GM19238 (cell line): ENCODE measurements around the gene MUS81.
A peak's percentile ranks its signal among the peaks of the same experiment; 100 is the strongest.

Experiments
- DNase-seq: peaks from one replicate; pipeline ENCODE4 v3.0.0; 2011; ENCODE audit warnings: low spot score; ENCODE audit not compliant: insufficient read length

MUS81 gene

DNA sequence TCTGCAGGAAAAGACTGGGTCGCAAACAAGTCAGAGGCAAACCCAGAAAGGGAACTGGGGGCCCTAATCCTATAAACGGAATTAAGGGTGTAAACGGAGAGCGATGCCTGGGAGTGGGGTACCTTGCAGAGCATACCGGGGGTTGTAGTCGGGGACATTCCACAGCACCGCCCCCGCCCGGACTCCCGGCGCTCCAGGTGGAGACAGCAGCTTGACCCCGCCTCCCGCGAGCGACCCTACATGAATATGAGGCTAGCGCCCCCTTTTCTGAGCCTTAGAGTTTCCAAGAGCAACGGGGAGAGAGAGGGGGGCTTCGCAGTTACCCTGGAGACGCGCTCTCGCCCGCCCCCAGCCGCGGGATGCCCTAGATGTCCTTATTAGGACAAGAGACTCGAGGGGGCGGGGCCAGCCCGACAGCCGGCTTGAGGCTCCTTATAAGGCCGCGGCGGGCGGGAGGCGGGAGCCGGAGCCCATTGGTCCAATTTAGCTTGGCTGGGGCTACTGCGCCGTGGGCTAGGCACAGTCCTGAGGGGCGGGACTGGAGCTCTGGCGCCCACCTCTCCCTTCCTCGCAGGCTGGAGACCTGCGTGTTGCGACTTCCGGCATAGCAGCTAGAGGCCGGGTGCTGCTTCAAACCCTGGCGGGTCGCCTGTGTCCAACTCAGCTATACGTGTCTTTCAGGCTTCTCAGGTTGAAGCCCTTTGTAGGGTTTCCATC lies 980 bp upstream of the MUS81 start:
- peak; percentile 96 for DNase-seq

GRCh38 chr11:65859812-65860277 lies 388 bp upstream of the MUS81 start:
- no peak for DNase-seq

DNA sequence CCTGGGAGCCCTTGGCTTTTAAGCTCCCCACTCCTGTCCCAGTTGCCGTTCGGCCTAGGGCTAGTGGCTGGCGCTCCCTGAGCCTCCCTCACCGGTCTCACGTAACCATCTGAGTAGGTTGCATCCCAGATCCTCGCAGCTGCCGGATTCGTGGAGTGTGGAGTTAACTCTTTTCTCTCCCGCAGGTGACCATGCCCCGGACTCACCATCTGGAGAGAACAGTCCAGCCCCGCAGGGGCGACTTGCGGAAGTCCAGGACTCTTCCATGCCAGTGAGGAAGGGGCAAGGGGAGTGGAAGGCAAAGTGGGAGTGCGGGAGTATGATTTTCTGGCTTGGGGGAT lies 902 bp downstream of the MUS81 start:
- DNase-seq = no peak

GRCh38 chr11:65861533-65862183 lies 1.4 kb downstream of the MUS81 start:
- DNase-seq = no peak

GRCh38 chr11:65862191-65862735 lies 2.0 kb downstream of the MUS81 start:
- no peak for DNase-seq

GRCh38 chr11:65862941-65863888 lies 3.0 kb downstream of the MUS81 start:
- no peak for DNase-seq

- no peak for DNase-seq
These were observed 3.9 kb downstream of the MUS81 start for GRCh38 chr11:65863889-65864705.

- no peak for DNase-seq
These were observed 4.7 kb downstream of the MUS81 start for GRCh38 chr11:65864706-65865471.

GRCh38 chr11:65865550-65866172 lies 5.4 kb downstream of the MUS81 start:
- DNase-seq = no peak

DNA sequence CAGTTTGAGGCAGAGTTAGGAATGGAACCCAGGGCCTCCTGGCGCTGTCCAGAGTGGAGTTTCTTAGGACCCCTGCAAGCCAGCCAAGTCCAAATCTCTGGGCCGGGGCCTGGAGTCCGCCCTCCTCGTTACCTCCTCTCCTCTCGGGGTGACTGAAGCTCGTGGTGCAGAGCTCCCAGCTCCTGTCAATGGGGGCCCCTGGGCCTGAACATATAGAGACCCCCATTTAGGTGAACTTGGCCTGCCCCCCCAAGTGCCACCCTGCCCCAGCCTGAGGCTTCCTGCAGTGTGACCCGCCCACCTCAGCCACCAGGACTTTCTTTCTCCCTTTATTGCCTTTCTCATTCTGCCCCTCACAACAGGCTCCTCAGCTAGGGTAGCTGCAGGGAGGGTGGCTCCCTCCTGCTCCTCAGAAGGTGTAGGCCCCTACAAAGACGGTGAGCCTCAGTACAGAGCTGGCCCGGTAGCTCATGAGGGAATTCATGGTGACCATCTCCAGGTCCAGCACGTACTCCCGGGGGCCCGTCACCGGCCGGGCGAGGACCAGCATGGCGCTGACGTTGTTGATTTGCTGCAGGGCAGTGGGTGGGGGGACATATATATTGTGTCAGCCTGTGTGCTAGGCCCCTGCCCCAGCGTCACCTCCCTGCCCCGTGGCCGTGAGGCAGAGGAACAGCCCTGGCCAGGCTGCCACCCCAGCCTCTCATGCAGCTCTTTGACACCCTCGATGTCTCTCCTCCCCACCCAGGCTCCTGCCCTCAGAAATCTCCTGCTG lies 6.5 kb downstream of the MUS81 start:
- no peak for DNase-seq

- DNase-seq = no peak
These were observed 7.2 kb downstream of the MUS81 start for GRCh38 chr11:65867284-65868071.

DNA sequence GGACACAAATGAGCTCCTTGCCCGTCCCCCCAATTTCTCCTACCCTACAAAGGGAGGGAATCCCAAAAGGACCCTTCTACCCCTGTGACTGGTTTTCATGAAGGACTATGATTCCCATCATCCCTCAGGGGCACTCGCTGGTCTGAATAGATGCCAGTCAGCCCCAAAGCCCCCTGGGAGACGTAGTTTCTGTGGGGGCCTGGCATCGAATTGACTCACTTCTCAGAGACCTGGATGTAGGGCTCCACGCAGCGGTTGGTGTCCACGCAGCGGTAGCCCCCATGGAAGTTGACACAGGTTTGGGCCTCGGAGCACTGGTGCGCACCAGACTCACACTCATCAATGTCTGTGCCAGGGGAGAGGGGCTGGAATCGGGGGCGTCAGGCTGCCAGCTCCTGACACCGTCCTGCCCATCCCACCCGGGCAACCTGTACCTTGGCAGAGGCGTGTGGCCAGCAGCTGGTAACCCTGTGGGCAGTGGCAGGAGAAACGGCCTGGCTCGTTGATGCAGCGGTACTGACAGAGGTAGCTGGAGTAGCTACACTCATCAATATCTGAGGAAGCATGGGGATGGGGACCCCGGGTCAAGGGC lies 7.9 kb downstream of the MUS81 start:
- no peak for DNase-seq

DNA sequence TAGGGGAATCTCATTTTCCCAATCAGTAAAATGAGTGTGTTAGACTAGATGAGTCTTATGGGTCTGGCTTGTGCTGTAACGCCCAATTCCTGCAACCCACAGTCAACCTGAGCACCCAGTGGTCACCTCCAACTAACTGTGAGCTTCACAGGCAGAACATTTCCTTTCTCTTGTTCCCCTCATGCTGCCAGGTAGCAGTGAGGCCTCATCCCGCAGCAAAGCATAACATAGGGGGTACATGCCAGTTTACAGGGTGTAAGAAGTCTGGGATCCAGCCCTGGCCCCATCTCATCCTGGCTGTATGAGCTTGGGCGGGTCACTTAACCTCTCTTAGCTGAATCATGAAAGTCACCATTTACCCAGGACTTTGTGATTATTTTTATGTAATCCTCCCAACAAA lies 8.7 kb downstream of the MUS81 start:
- DNase-seq = no peak

DNA sequence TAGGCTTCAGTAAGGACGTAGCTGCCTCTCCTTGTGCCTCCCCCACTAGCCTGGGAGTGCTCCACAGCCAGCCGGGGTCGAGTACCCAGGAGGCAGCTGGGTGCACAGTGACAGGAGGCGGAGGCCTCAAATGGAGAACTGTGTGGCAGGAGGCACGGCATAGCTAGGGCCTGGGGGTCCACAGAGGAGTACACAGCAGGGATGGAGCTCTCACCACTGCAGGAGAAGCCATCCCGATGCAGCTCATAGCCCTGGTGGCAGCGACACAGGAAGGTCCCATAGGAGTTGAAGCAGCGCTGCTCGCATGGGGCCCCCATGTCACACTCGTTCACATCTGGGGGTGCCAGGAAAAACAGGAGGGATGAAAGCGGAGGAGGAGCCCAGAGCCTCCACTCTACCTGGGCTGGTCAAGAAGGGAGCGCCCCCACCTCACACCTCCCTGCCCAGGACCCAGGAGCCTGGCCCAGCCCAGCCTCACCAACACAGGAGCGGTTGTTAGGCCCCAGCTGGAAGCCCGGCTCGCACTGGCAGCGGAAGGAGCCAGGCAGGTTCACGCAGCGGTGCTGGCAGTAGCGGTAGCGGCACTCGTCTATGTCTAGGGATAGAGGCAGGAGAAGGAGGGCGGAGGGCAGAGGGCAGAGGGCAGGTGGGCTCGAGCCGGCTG lies 9.5 kb downstream of the MUS81 start:
- DNase-seq = no peak

- no peak for DNase-seq
These were observed 10.1 kb downstream of the MUS81 start for GRCh38 chr11:65870307-65870658.

DNA sequence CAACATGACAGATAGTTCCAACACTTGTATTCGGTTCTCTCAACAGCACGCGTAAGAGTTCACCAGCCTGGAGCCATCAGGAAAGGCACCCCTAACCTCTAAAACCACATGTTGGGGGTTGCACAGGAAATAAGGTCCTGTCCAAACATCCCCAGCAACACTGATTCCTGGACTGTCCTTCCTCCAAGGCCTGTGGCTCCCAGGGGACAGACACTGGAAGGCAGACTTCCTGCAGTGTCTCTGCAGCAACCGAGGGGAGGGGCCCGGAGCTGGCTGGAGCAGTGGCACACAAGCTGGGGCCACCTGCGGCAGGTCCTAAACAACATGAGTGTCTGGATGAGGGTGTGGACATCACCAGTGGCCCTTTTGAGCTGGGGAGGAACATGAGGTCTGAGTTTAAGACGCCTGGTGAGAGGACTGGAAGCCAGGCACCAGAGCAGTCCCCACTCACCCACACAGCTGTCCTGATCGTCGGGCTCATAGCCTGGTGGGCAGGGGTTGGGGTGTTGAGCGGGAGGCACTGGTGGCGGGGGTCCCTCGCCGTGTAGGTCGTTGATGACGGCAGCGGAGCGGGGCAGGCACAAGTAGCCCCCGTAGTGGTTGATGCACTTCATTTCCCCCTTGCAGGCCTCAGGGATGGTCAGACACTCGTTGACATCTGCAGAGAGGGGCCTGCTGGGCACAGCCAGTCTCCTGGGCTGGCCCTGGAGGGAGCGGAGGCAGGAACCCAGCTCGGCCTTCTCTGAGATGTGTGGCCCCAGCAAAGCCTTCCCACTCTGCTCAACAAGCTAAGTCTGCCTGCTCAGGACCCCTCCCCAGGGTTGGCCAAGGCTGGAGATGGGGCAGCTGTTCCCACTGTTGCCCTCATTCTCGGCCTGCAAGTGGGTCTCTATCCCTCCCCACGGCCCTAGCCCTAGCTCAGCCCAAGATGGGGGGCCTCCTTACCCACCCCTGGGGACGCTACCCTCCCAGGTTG lies 10.8 kb downstream of the MUS81 start:
- no peak for DNase-seq
